Neural cell (in vitro differentiated cells): ENCODE results near the gene HCFC1. TPM values are rescaled to one million over a fixed set of nuclear protein-coding genes. Genes with fewer than 3 reads are reported as not detected.

ENCODE experiments used
- H2AFZ ChIP-seq: fragments of 200-600, 300-800 bp; sonication (generic), shearing (Covaris generic); 2 replicates; pipeline ENCODE4 v1.6.0; 2014; ENCODE audit warnings: low read depth, mild to moderate bottlenecking, antibody characterized with exemption, low read length, moderate library complexity
- H3F3A ChIP-seq: fragments of 200-600 bp; shearing (Covaris generic); 2 replicates; pipeline ENCODE4 v1.6.1; 2016; ENCODE audit warnings: mild to moderate bottlenecking, moderate library complexity, mixed read lengths, antibody characterized with exemption, low read length; ENCODE audit not compliant: insufficient read depth, poor library complexity, severe bottlenecking
- H3K27ac ChIP-seq: fragments of 200-600, 300-800 bp; sonication (generic), shearing (Covaris generic); 2 replicates; pipeline ENCODE4 v1.5.1; 2014; ENCODE audit warnings: mild to moderate bottlenecking, low read length, moderate library complexity
- H3K27me3 ChIP-seq: fragments of 300-800, 200-600 bp; sonication (generic), shearing (Covaris generic); 2 replicates; pipeline ENCODE4 v1.6.0; 2014; ENCODE audit warnings: mild to moderate bottlenecking, low read depth, low read length, moderate library complexity; ENCODE audit not compliant: insufficient read depth
- H3K36me3 ChIP-seq: fragments of 300-800, 200-600 bp; sonication (generic), shearing (Covaris generic); 2 replicates; pipeline ENCODE4 v1.5.1; 2014; ENCODE audit warnings: mild to moderate bottlenecking, antibody characterized with exemption, low read length, moderate library complexity; ENCODE audit not compliant: insufficient read depth
- H3K4me2 ChIP-seq: fragments of 300-800, 200-600 bp; sonication (generic), shearing (Covaris generic); 2 replicates; pipeline ENCODE4 v1.6.0; 2014; ENCODE audit warnings: mild to moderate bottlenecking, low read length
- H3K4me3 ChIP-seq: fragments of 300-800, 200-600 bp; sonication (generic), shearing (Covaris generic); 2 replicates; pipeline ENCODE4 v1.5.1; 2014; ENCODE audit warnings: mild to moderate bottlenecking, low read length, moderate library complexity
- H3K79me2 ChIP-seq: fragments of 200-600 bp; shearing (Covaris generic); replicated peaks from 2 replicates; pipeline ENCODE4 v1.6.0; 2014; ENCODE audit warnings: mild to moderate bottlenecking, low read length, moderate library complexity; ENCODE audit not compliant: insufficient read depth
- H3K9ac ChIP-seq: fragments of 300-800, 200-600 bp; sonication (generic), shearing (Covaris generic); 2 replicates; pipeline ENCODE4 v1.6.1; 2016; ENCODE audit warnings: mild to moderate bottlenecking, low read length, mixed read lengths
- H3K9me2 ChIP-seq: fragments of 200-600 bp; shearing (Covaris generic); 2 replicates; pipeline ENCODE4 v1.6.1; 2016; ENCODE audit warnings: mild to moderate bottlenecking, low read length, mixed read lengths; ENCODE audit not compliant: insufficient read depth
- H3K9me3 ChIP-seq: fragments of 200-600, 300-800 bp; sonication (generic), shearing (Covaris generic); 2 replicates; pipeline ENCODE4 v1.6.1; 2016; ENCODE audit warnings: mild to moderate bottlenecking, mixed run types, low read length, moderate library complexity, mixed read lengths
- H4K20me1 ChIP-seq: fragments of 200-600 bp; shearing (Covaris generic); 2 replicates; pipeline ENCODE4 v1.6.1; 2016; ENCODE audit warnings: mild to moderate bottlenecking, mixed run types; ENCODE audit not compliant: insufficient read depth
- EP300 ChIP-seq: fragments of 450-650 bp; conservative IDR thresholded peaks from 2 replicates; pipeline ENCODE4 v1.6.1; 2014; ENCODE audit warnings: antibody characterized with exemption, mild to moderate bottlenecking, moderate library complexity; ENCODE audit not compliant: poor library complexity, severe bottlenecking
- EZH2 ChIP-seq: fragments of 200-600, 300-800 bp; shearing (Covaris generic), sonication (generic); IDR thresholded peaks from 2 replicates; pipeline ENCODE4 v1.6.1; 2014; ENCODE audit warnings: antibody characterized with exemption, low read length, borderline replicate concordance, mild to moderate bottlenecking; ENCODE audit not compliant: insufficient read depth, poor library complexity, severe bottlenecking
- MXI1 ChIP-seq: fragments of 450-650 bp; conservative IDR thresholded peaks from 2 replicates; pipeline ENCODE4 v1.6.1; 2014; ENCODE audit warnings: antibody characterized with exemption, mild to moderate bottlenecking; ENCODE audit not compliant: poor library complexity, severe bottlenecking
- POLR2AphosphoS5 ChIP-seq: IDR thresholded peaks from 2 replicates; pipeline ENCODE4 v1.6.1; 2012
- RAD21 ChIP-seq: fragments of 450-650 bp; conservative IDR thresholded peaks from 2 replicates; pipeline ENCODE4 v1.6.1; 2014; ENCODE audit warnings: antibody characterized with exemption, mild to moderate bottlenecking, moderate library complexity
- SMC3 ChIP-seq: fragments of 450-650 bp; conservative IDR thresholded peaks from 2 replicates; pipeline ENCODE4 v1.6.1; 2014; ENCODE audit warnings: antibody characterized with exemption, mild to moderate bottlenecking, moderate library complexity; ENCODE audit not compliant: poor library complexity
- TAF1 ChIP-seq: IDR thresholded peaks from 2 replicates; pipeline ENCODE4 v1.6.1; 2012; ENCODE audit warnings: low read depth
- polyA plus RNA-seq: library from polyadenylated mRNA; depleted of rRNA; stranded (reverse); fragments of >200 nt; gene quantifications from 2 replicates; pipeline ENCODE4 v1.2.3, GENCODE V29; 2014
- TF ChIP-seq, protein P1 (sequence below): fragments of 450-650 bp; IDR thresholded peaks from 2 replicates; pipeline ENCODE4 v1.5.1; 2014; ENCODE audit warnings: antibody characterized with exemption, mild to moderate bottlenecking, moderate library complexity; ENCODE audit not compliant: poor library complexity, severe bottlenecking
- TF ChIP-seq, protein P2 (sequence below): IDR thresholded peaks from 2 replicates; pipeline ENCODE4 v1.6.1; 2012; ENCODE audit warnings: borderline replicate concordance

Gene HCFC1
- polyA plus RNA-seq, 1 donor from 2014 or later, result 7.3 TPM

DNA sequence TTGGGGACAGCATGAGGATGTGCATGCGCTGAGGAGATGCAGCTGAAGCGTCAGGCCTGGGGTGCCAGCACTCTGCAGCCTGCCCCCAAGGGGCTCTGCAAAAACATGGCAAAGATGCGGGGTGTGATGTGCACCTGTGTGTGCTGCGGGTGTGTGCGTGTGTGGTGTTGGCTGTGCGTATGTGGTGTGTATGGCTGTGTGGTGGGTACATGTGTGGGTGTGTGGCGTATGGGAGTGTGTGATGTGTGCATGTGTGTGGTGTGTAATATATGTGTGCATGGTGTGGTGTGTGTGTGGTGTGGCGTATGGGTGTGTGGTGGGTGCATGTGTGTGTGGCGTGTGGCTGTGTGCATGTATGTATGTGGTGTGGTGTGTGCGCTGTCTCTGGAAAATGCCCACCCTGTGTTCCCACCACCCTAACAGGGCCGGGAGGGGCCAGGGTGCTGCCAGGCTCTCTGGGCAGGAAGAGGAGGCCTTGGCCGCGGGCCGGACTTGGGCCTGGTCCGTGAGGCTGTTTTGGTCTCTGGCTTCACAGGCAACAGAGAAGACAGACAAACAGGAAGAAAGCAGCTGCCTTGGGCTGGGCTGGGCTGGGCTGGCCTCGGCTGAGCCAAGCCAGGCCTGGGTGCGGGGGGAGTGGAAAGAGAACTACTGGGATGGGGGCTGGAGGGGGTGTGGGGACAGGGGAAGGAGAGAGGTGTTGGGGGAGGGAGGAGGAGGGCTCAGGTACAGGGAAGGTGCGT, 68.2 kb downstream of the HCFC1 start:
- Histone ChIP-seq H3K36me3 (no peaks in the 10 kb centered on the region), H3K9me3 (no peaks in the 10 kb centered on the region), H3K4me3 (no peak overlapping the region), H3K9ac (no peak overlapping the region), H4K20me1 (no peaks in the 10 kb centered on the region), H3K27ac (no peak overlapping the region), H3K27me3 (no peaks in the 10 kb centered on the region), H3K79me2 (no peaks in the 10 kb centered on the region), H3K9me2 (no peaks in the 10 kb centered on the region), H2AFZ (no peak overlapping the region), H3K4me2 (no peak overlapping the region), H3F3A (no peaks in the 10 kb centered on the region)
- no peak for TF ChIP-seq EP300

DNA sequence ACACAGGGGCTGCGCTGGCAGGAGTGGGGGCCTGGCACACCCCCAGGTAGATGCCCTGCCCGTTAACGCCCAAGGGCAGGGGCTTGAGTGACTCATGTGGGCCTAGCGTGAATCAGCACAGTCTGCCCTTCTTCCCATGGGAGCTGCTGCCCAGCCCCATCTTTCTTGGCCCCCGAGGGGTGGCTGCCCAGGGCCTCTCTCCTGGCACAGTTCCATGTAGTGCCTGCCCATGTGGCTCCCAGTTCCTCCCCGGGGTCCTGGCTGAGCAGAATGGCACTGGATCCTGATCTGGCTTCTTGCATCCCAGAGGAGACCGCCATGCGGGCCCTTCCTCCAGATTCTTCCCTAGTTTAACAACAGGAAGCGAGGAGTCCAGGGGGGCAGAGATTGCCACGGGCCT, 69.2 kb downstream of the HCFC1 start:
- Histone ChIP-seq H3K27ac (no peak overlapping the region), H3K9ac (no peak overlapping the region), H3K4me2 (no peak overlapping the region), H2AFZ (no peak overlapping the region), H3K9me3 (no peaks in the 10 kb centered on the region), H3K36me3 (no peaks in the 10 kb centered on the region), H3K79me2 (no peaks in the 10 kb centered on the region), H3K4me3 (no peak overlapping the region), H3F3A (no peaks in the 10 kb centered on the region), H3K27me3 (no peaks in the 10 kb centered on the region), H3K9me2 (no peaks in the 10 kb centered on the region), H4K20me1 (no peaks in the 10 kb centered on the region)
- no peak for TF ChIP-seq TAF1
- TF ChIP-seq EP300, result no peak
- no peak for TF ChIP-seq RAD21
- no peak for TF ChIP-seq POLR2AphosphoS5
- no peak for TF ChIP-seq EZH2
- TF ChIP-seq, protein P1, sequence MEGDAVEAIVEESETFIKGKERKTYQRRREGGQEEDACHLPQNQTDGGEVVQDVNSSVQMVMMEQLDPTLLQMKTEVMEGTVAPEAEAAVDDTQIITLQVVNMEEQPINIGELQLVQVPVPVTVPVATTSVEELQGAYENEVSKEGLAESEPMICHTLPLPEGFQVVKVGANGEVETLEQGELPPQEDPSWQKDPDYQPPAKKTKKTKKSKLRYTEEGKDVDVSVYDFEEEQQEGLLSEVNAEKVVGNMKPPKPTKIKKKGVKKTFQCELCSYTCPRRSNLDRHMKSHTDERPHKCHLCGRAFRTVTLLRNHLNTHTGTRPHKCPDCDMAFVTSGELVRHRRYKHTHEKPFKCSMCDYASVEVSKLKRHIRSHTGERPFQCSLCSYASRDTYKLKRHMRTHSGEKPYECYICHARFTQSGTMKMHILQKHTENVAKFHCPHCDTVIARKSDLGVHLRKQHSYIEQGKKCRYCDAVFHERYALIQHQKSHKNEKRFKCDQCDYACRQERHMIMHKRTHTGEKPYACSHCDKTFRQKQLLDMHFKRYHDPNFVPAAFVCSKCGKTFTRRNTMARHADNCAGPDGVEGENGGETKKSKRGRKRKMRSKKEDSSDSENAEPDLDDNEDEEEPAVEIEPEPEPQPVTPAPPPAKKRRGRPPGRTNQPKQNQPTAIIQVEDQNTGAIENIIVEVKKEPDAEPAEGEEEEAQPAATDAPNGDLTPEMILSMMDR, result no peak
- no peak for TF ChIP-seq SMC3
- TF ChIP-seq, protein P2, sequence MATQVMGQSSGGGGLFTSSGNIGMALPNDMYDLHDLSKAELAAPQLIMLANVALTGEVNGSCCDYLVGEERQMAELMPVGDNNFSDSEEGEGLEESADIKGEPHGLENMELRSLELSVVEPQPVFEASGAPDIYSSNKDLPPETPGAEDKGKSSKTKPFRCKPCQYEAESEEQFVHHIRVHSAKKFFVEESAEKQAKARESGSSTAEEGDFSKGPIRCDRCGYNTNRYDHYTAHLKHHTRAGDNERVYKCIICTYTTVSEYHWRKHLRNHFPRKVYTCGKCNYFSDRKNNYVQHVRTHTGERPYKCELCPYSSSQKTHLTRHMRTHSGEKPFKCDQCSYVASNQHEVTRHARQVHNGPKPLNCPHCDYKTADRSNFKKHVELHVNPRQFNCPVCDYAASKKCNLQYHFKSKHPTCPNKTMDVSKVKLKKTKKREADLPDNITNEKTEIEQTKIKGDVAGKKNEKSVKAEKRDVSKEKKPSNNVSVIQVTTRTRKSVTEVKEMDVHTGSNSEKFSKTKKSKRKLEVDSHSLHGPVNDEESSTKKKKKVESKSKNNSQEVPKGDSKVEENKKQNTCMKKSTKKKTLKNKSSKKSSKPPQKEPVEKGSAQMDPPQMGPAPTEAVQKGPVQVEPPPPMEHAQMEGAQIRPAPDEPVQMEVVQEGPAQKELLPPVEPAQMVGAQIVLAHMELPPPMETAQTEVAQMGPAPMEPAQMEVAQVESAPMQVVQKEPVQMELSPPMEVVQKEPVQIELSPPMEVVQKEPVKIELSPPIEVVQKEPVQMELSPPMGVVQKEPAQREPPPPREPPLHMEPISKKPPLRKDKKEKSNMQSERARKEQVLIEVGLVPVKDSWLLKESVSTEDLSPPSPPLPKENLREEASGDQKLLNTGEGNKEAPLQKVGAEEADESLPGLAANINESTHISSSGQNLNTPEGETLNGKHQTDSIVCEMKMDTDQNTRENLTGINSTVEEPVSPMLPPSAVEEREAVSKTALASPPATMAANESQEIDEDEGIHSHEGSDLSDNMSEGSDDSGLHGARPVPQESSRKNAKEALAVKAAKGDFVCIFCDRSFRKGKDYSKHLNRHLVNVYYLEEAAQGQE, result no peak

DNA sequence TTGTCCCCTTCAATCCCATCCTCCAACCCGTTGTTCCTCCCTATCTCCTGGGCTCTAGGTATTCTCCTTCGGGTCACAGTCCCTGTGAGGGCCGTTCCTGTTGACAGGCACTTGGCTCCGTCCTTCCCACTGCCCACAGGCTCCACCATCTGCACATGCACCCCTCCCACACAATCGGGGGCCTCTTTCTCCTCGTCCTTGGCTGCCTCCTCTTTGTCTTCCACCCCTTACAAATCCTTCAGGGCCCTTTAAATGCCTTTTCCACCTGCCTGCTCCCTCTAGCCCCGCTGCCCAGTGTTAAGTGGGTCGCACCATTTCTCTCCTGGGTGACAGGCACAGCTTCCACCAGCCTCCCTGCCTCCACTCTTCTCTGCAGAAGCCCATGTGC, 69.9 kb downstream of the HCFC1 start:
- Histone ChIP-seq H3K27ac (no peak overlapping the region), H3K4me2 (no peak overlapping the region), H3F3A (no peaks in the 10 kb centered on the region), H3K27me3 (no peaks in the 10 kb centered on the region), H3K9me3 (no peaks in the 10 kb centered on the region), H3K36me3 (no peaks in the 10 kb centered on the region), H2AFZ (no peak overlapping the region), H3K4me3 (no peak overlapping the region), H3K79me2 (no peaks in the 10 kb centered on the region), H3K9me2 (no peaks in the 10 kb centered on the region), H4K20me1 (no peaks in the 10 kb centered on the region), H3K9ac (no peak overlapping the region)
- TF ChIP-seq POLR2AphosphoS5 (no peak), MXI1 (no peak), TAF1 (no peak), EZH2 (no peak), EP300 (no peak), SMC3 (no peak), RAD21 (no peak)
- TF ChIP-seq, protein P2, result no peak
- TF ChIP-seq, protein P1, result no peak
